CD14-positive monocyte (primary cell): ENCODE measurements around the gene CD2AP. TPM values are rescaled to one million over a fixed set of nuclear protein-coding genes. Genes with fewer than 3 reads are reported as not detected.
"Not testable (repeated sequence)": the region's sequence is repeated elsewhere in the genome, so short reads cannot be mapped to it uniquely, and the experiment has no call there.

Source experiments
- DNase-seq, 3 donors: peaks; one replicate each; pipeline ENCODE4 v3.0.0-alpha.2; 2011 to 2022
- H2AFZ ChIP-seq: 2 replicates; pipeline ENCODE4 v1.6.0; 2012; ENCODE audit warnings: mild to moderate bottlenecking, low read depth, low read length, inconsistent platforms; ENCODE audit not compliant: insufficient read depth, poor library complexity, severe bottlenecking
- H3K27ac ChIP-seq, 2 donors: 1 replicate in 1 of 2; 2 replicates in 1 of 2; pipeline ENCODE4 v1.5.1; 2012 to 2013; ENCODE audit warnings: low read length in 2 of 2, control low read depth in 1 of 2, inconsistent platforms in 1 of 2, low read depth in 1 of 2, mild to moderate bottlenecking in 1 of 2
- H3K27me3 ChIP-seq, 2 donors: one replicate each; pipeline versions ENCODE4 v1.6.0 to v1.6.1; 2011 to 2013; ENCODE audit warnings: low read length in 2 of 2; ENCODE audit not compliant: control insufficient read depth in 2 of 2, insufficient read depth in 2 of 2
- H3K36me3 ChIP-seq, 2 donors: replicated peaks in 1 of 2; 1 replicate in 1 of 2; 2 replicates in 1 of 2; pipeline versions ENCODE4 v1.5.1 to v1.6.1; 2012 to 2013; ENCODE audit warnings: low read length in 2 of 2, control low read depth in 1 of 2, inconsistent platforms in 1 of 2, mild to moderate bottlenecking in 1 of 2; ENCODE audit not compliant: insufficient read depth in 2 of 2, control insufficient read depth in 1 of 2
- H3K4me1 ChIP-seq, 2 donors: 1 replicate in 1 of 2; 2 replicates in 1 of 2; pipeline versions ENCODE4 v1.5.1 to v1.6.1; 2012 to 2013; ENCODE audit warnings: low read length in 2 of 2, control low read depth in 1 of 2, inconsistent platforms in 1 of 2, mild to moderate bottlenecking in 1 of 2, moderate library complexity in 1 of 2; ENCODE audit not compliant: insufficient read depth in 2 of 2, control insufficient read depth in 1 of 2
- H3K4me2 ChIP-seq: replicated peaks from 2 replicates; pipeline ENCODE3; 2012; ENCODE audit warnings: low read length, moderate library complexity, mild to moderate bottlenecking; ENCODE audit not compliant: poor library complexity, severe bottlenecking; ENCODE audit errors: extremely low read depth
- H3K4me3 ChIP-seq, 3 experiments: fragments of 200-600 bp in 1 of 3; sonication (generic) in 1 of 3; replicated peaks in 1 of 3; 1 replicate in 2 of 3; 2 replicates in 1 of 3; pipeline ENCODE4 v1.5.1; 2011 to 2013; ENCODE audit warnings: low read length in 3 of 3, mild to moderate bottlenecking in 3 of 3, control low read depth in 2 of 3, low read depth in 2 of 3, inconsistent platforms in 1 of 3, moderate library complexity in 1 of 3
- H3K79me2 ChIP-seq: 2 replicates; pipeline ENCODE4 v1.6.0; 2012; ENCODE audit warnings: mild to moderate bottlenecking, control low read depth, inconsistent platforms, low read length, moderate library complexity; ENCODE audit not compliant: insufficient read depth
- H3K9ac ChIP-seq: 2 replicates; pipeline ENCODE4 v1.6.0; 2017; ENCODE audit warnings: low read length, mild to moderate bottlenecking; ENCODE audit not compliant: insufficient read depth, poor library complexity, severe bottlenecking
- H3K9me3 ChIP-seq, 2 donors: replicated peaks in 1 of 2; 1 replicate in 1 of 2; 2 replicates in 1 of 2; pipeline versions ENCODE4 v1.5.1 to v1.6.1; 2012 to 2013; ENCODE audit warnings: low read length in 2 of 2, control low read depth in 1 of 2; ENCODE audit not compliant: control insufficient read depth in 1 of 2, insufficient read depth in 1 of 2
- H4K20me1 ChIP-seq: 2 replicates; pipeline ENCODE4 v1.6.0; 2012; ENCODE audit warnings: mild to moderate bottlenecking, low read length, control low read depth, moderate library complexity; ENCODE audit not compliant: insufficient read depth
- H3K27ac Mint-ChIP-seq, 7 donors: one replicate each; pipeline ENCODE4 v1.8.0; 2020; ENCODE audit warnings: mild to moderate bottlenecking in 7 of 7, mixed read lengths in 7 of 7, moderate library complexity in 6 of 7, inconsistent platforms in 2 of 7
- H3K27me3 Mint-ChIP-seq, 3 donors: one replicate each; pipeline ENCODE4 v1.8.0; 2021 to 2022; ENCODE audit warnings: low read depth in 3 of 3, mild to moderate bottlenecking in 3 of 3, mixed read lengths in 3 of 3, moderate library complexity in 3 of 3, inconsistent platforms in 1 of 3
- H3K36me3 Mint-ChIP-seq, 2 donors: one replicate each; pipeline ENCODE4 v1.8.0; 2020; ENCODE audit warnings: mixed read lengths in 2 of 2, inconsistent platforms in 1 of 2, mild to moderate bottlenecking in 1 of 2
- H3K4me1 Mint-ChIP-seq: one replicate; pipeline ENCODE4 v1.8.0; 2020; ENCODE audit warnings: mild to moderate bottlenecking, mixed read lengths
- H3K4me3 Mint-ChIP-seq, 2 donors: one replicate each; pipeline ENCODE4 v1.8.0; 2020; ENCODE audit warnings: mild to moderate bottlenecking in 2 of 2, mixed read lengths in 2 of 2, moderate library complexity in 1 of 2
- H3K9me3 Mint-ChIP-seq, 7 donors: one replicate each; pipeline ENCODE4 v1.8.0; 2020 to 2022; ENCODE audit warnings: mixed read lengths in 7 of 7, mild to moderate bottlenecking in 6 of 7, moderate library complexity in 6 of 7, inconsistent platforms in 2 of 7
- CTCF ChIP-seq: fragments of 200-600 bp; IDR thresholded peaks from one replicate; pipeline ENCODE4 v1.8.0; 2022; ENCODE audit warnings: antibody characterized with exemption, mild to moderate bottlenecking
- WGBS: methylation state at CpG from one replicate; pipeline ENCODE4 v1.1.5; 2013; ENCODE audit warnings: missing lambda C conversion rate; ENCODE audit not compliant: insufficient coverage; 5-methylcytosine and 5-hydroxymethylcytosine counted together
- intact Hi-C, 2 donors: fragments of 100-400 bp; cut with micrococcal nuclease; formaldehyde crosslinking; loops; one replicate each; pipeline versions ENCODE4 v1.15.0 to v1.15.1; 2023
- polyA plus RNA-seq, 3 donors: library from polyadenylated mRNA; depleted of rRNA in 1 of 3; unstranded in 2 of 3; stranded (reverse) in 1 of 3; fragments of 300-500 nt in 2 of 3; fragments of >200 nt in 1 of 3; fragmentation: Illumina TruSeq in 2 of 3; gene quantifications; 1 replicate in 2 of 3; 2 replicates in 1 of 3; pipeline ENCODE4 v1.2.3, GENCODE V29; 2012 to 2021

The CD2AP gene
- polyA plus RNA-seq, 3 donors, result 1.5 to 2.4 (median 2.0) TPM

- Histone ChIP-seq H3K27me3 (no peaks in the 10 kb centered on the region), H2AFZ (no peak overlapping the region), H3K4me1 (no peaks in the 10 kb centered on the region), H3K79me2 (no peaks in the 10 kb centered on the region), H3K4me3 (no peak overlapping the region), H3K4me2 (no peak overlapping the region), H3K9ac (no peak overlapping the region), H3K27ac (no peak overlapping the region), H3K36me3 (no peaks in the 10 kb centered on the region), H3K9me3 (no peaks in the 10 kb centered on the region), H4K20me1 (no peaks in the 10 kb centered on the region)
- no CpG with 5 or more reads among the region's 2 CpGs for WGBS
- no peak overlapping the region for H3K27ac Mint-ChIP-seq
- peaks cover 2 to 16% (median 4%) of the 10 kb centered on the region in 7 donors for H3K9me3 Mint-ChIP-seq
- no peaks in the 10 kb centered on the region for H3K4me1 Mint-ChIP-seq
- intact Hi-C loops, result no loop called here
- DNase-seq, result no peak
- H3K36me3 Mint-ChIP-seq, result peaks cover 7 to 14% of the 10 kb centered on the region in 2 donors
- H3K4me3 Mint-ChIP-seq, result no peak overlapping the region
- no peak for TF ChIP-seq CTCF
- H3K27me3 Mint-ChIP-seq, result no peaks in the 10 kb centered on the region
Observed at GRCh38 chr6:47552319-47552718, 74.7 kb downstream of the CD2AP start.

- H3K9ac ChIP-seq, H3K27me3 ChIP-seq, H3K4me2 ChIP-seq, H3K79me2 ChIP-seq, H3K4me1 ChIP-seq, H3K27ac ChIP-seq, H2AFZ ChIP-seq, H3K36me3 ChIP-seq, H3K4me3 Mint-ChIP-seq, H3K9me3 ChIP-seq, DNase-seq, H4K20me1 ChIP-seq, H3K4me1 Mint-ChIP-seq, intact Hi-C loops, H3K4me3 ChIP-seq, H3K27ac Mint-ChIP-seq, H3K27me3 Mint-ChIP-seq: not testable (repeated sequence)
- WGBS, result no CpG with 5 or more reads among the region's 3 CpGs
- Mint-ChIP-seq H3K9me3 (peaks cover 3 to 14% (median 5%) of the 10 kb centered on the region in 7 donors), H3K36me3 (peaks cover 5 to 14% of the 10 kb centered on the region in 2 donors)
Observed at GRCh38 chr6:47553243-47553642, 75.7 kb downstream of the CD2AP start.

- H3K9ac ChIP-seq, result not testable (repeated sequence)
Observed at GRCh38 chr6:47556459-47556858, 78.9 kb downstream of the CD2AP start.

More at GRCh38 chr6:47556459-47556858, 78.9 kb downstream of the CD2AP start:
- H3K4me1 Mint-ChIP-seq, H3K79me2 ChIP-seq, H3K9me3 Mint-ChIP-seq, H3K4me1 ChIP-seq, H3K27me3 ChIP-seq, H3K4me3 ChIP-seq, H3K36me3 ChIP-seq, H4K20me1 ChIP-seq, H3K9me3 ChIP-seq, intact Hi-C loops, H3K27ac Mint-ChIP-seq, DNase-seq, H3K27ac ChIP-seq, H3K27me3 Mint-ChIP-seq, H2AFZ ChIP-seq, H3K4me3 Mint-ChIP-seq, H3K4me2 ChIP-seq: not testable (repeated sequence)
- WGBS, result 94% methylated on average over 5 of the region's 6 CpGs
- peaks cover 9 to 17% of the 10 kb centered on the region in 2 donors for H3K36me3 Mint-ChIP-seq
